ENCODE data around the gene SERPINE1.
"Not testable (repeated sequence)": the region's sequence is repeated elsewhere in the genome, so short reads cannot be mapped to it uniquely, and the experiment has no call there.

The SERPINE1 gene

GRCh38 chr7:101087334-101088068 lies 39.4 kb upstream of the SERPINE1 start:
- no peak overlapping the region for H3K4me3 ChIP-seq (ENCODE audit: control insufficient read depth, low read depth, low read length)
- DNase-seq (ENCODE audit: low read depth): no peak
- TF ChIP-seq, protein P1, sequence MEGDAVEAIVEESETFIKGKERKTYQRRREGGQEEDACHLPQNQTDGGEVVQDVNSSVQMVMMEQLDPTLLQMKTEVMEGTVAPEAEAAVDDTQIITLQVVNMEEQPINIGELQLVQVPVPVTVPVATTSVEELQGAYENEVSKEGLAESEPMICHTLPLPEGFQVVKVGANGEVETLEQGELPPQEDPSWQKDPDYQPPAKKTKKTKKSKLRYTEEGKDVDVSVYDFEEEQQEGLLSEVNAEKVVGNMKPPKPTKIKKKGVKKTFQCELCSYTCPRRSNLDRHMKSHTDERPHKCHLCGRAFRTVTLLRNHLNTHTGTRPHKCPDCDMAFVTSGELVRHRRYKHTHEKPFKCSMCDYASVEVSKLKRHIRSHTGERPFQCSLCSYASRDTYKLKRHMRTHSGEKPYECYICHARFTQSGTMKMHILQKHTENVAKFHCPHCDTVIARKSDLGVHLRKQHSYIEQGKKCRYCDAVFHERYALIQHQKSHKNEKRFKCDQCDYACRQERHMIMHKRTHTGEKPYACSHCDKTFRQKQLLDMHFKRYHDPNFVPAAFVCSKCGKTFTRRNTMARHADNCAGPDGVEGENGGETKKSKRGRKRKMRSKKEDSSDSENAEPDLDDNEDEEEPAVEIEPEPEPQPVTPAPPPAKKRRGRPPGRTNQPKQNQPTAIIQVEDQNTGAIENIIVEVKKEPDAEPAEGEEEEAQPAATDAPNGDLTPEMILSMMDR (IDR thresholded peaks at IDR 0.05; ENCODE audit: control insufficient read depth, insufficient read depth, low read depth, low read length, missing control alignments): no peak

DNA sequence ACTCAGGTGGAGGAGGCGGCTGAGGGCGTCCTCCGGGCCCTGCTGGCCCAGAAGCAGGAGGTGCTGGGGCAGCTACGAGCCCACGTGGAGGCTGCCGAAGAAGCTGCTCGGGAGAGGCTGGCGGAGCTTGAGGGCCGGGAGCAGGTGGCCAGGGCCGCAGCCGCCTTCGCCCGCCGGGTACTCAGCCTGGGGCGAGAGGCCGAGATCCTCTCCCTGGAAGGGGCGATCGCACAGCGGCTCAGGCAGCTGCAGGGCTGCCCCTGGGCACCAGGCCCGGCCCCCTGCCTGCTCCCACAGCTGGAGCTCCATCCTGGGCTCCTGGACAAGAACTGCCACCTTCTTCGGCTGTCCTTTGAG lies 38.9 kb upstream of the SERPINE1 start:
- H3K4me3 ChIP-seq (ENCODE audit: control insufficient read depth, low read depth, low read length): no peak overlapping the region
- DNase-seq (ENCODE audit: low read depth): no peak
- TF ChIP-seq, protein P1 (IDR thresholded peaks at IDR 0.05; ENCODE audit: control insufficient read depth, insufficient read depth, low read depth, low read length, missing control alignments): no peak

- no peak overlapping the region for H3K4me3 ChIP-seq (ENCODE audit: control insufficient read depth, low read depth, low read length)
- TF ChIP-seq, protein P1 (IDR thresholded peaks at IDR 0.05; ENCODE audit: control insufficient read depth, insufficient read depth, low read depth, low read length, missing control alignments): no peak
- no peak for DNase-seq (ENCODE audit: low read depth)
Measured at GRCh38 chr7:101088858-101089529, 37.9 kb upstream of the SERPINE1 start.

- H3K4me3 ChIP-seq (ENCODE audit: control insufficient read depth, low read depth, low read length): no peak overlapping the region
- DNase-seq (ENCODE audit: low read depth): no peak
- TF ChIP-seq, protein P1 (IDR thresholded peaks at IDR 0.05; ENCODE audit: control insufficient read depth, insufficient read depth, low read depth, low read length, missing control alignments): no peak
Measured at GRCh38 chr7:101089876-101090275, 37.0 kb upstream of the SERPINE1 start.

GRCh38 chr7:101092266-101092905 lies 34.5 kb upstream of the SERPINE1 start:
- not testable (repeated sequence) for H3K4me3 ChIP-seq (ENCODE audit: control insufficient read depth, low read depth, low read length); DNase-seq (ENCODE audit: low read depth)

DNA sequence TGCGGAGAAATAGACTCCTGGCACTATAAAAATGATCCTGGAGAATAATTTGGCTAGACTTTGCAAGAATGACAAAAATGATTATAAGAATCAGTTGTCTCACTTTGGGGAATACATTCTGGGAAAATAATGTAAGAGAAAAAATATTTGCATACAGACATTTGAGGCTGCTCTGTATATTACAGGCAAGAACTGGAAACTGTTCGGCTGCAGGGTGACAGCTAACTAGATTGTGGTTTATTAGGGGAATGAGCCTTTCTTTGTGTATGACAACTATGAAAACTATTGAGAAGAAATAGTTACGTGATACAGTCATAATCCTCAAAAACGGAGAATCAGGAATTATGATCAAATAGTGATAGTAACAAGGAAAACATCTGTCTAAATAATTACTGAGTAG lies 33.0 kb upstream of the SERPINE1 start:
- DNase-seq (ENCODE audit: low read depth): peak; percentile 62
- no peak overlapping the region for H3K4me3 ChIP-seq (ENCODE audit: control insufficient read depth, low read depth, low read length)
- TF ChIP-seq, protein P1 (IDR thresholded peaks at IDR 0.05; ENCODE audit: control insufficient read depth, insufficient read depth, low read depth, low read length, missing control alignments): no peak

- no peak overlapping the region for H3K4me3 ChIP-seq (ENCODE audit: control insufficient read depth, low read depth, low read length)
- TF ChIP-seq, protein P1 (IDR thresholded peaks at IDR 0.05; ENCODE audit: control insufficient read depth, insufficient read depth, low read depth, low read length, missing control alignments): no peak
- DNase-seq (ENCODE audit: low read depth): no peak
Measured at GRCh38 chr7:101094376-101094775, 32.5 kb upstream of the SERPINE1 start.

Measured in AG09309 (cell line).